GM23338 (cell line): ENCODE measurements around the gene GIGYF1. TPM values are rescaled to one million over a fixed set of nuclear protein-coding genes. Genes with fewer than 3 reads are reported as not detected.

Source experiments
- ATAC-seq: fragments of 200-7000 bp; cut with Tn5 transposase; 3 replicates; pipeline ENCODE4 v1.9.1; 2020
- DNase-seq: peaks from one replicate; pipeline ENCODE4 v3.0.0-alpha.2; 2015; ENCODE audit warnings: low spot score
- H2AFZ ChIP-seq: fragments of 200-600 bp; sonication (generic); 2 replicates; pipeline ENCODE4 v1.8.0; 2016; ENCODE audit warnings: antibody characterized with exemption, mild to moderate bottlenecking, moderate library complexity
- H3F3A ChIP-seq: fragments of 200-600 bp; sonication (generic); replicated peaks from 2 replicates; pipeline ENCODE4 v1.8.0; 2017; ENCODE audit warnings: antibody characterized with exemption, mixed run types, low read depth
- H3K27ac ChIP-seq: fragments of 200-600 bp; sonication (generic); 2 replicates; pipeline ENCODE4 v1.6.1; 2016; ENCODE audit warnings: low read depth
- H3K27me3 ChIP-seq: fragments of 200-600 bp; sonication (generic); 2 replicates; pipeline ENCODE4 v1.8.0; 2016; ENCODE audit warnings: mild to moderate bottlenecking, mixed run types, moderate library complexity; ENCODE audit not compliant: insufficient read depth
- H3K36me3 ChIP-seq: fragments of 200-600 bp; sonication (generic); 2 replicates; pipeline ENCODE4 v1.8.0; 2016; ENCODE audit warnings: mild to moderate bottlenecking; ENCODE audit not compliant: insufficient read depth
- H3K4me1 ChIP-seq: fragments of 200-600 bp; sonication (generic); 2 replicates; pipeline ENCODE4 v1.8.0; 2016; ENCODE audit warnings: mild to moderate bottlenecking, moderate library complexity; ENCODE audit not compliant: insufficient read depth
- H3K4me2 ChIP-seq: fragments of 200-600 bp; sonication (generic); 2 replicates; pipeline ENCODE4 v1.7.1; 2017; ENCODE audit warnings: mixed run types
- H3K4me3 ChIP-seq: fragments of 200-600 bp; sonication (generic); 2 replicates; pipeline ENCODE4 v1.6.1; 2016; ENCODE audit warnings: mixed run types
- H3K79me2 ChIP-seq: fragments of 200-600 bp; sonication (generic); replicated peaks from 2 replicates; pipeline ENCODE4 v1.8.0; 2017; ENCODE audit warnings: mild to moderate bottlenecking; ENCODE audit not compliant: insufficient read depth
- H3K9me2 ChIP-seq: fragments of 200-600 bp; sonication (generic); 2 replicates; pipeline ENCODE4 v1.8.0; 2017; ENCODE audit not compliant: insufficient read depth
- H4K20me1 ChIP-seq: fragments of 200-600 bp; sonication (generic); replicated peaks from 2 replicates; pipeline ENCODE4 v1.8.0; 2017; ENCODE audit warnings: mild to moderate bottlenecking; ENCODE audit not compliant: insufficient read depth
- H3K27ac Mint-ChIP-seq: 2 replicates; pipeline ENCODE4 v1.8.0; 2020; ENCODE audit warnings: inconsistent platforms, mild to moderate bottlenecking, moderate library complexity, mixed read lengths
- H3K27me3 Mint-ChIP-seq: 3 replicates; pipeline ENCODE4 v1.8.0; 2022; ENCODE audit warnings: low read depth, mild to moderate bottlenecking, moderate library complexity, mixed read lengths, inconsistent platforms; ENCODE audit not compliant: insufficient read depth, poor library complexity
- H3K36me3 Mint-ChIP-seq: 3 replicates; pipeline ENCODE4 v1.8.0; 2021; ENCODE audit warnings: low read depth, mild to moderate bottlenecking, inconsistent platforms, moderate library complexity, mixed read lengths
- H3K4me1 Mint-ChIP-seq: 3 replicates; pipeline ENCODE4 v1.8.0; 2020; ENCODE audit warnings: mild to moderate bottlenecking, inconsistent platforms, mixed read lengths
- H3K4me3 Mint-ChIP-seq: 3 replicates; pipeline ENCODE4 v1.8.0; 2021; ENCODE audit warnings: moderate library complexity, mild to moderate bottlenecking, inconsistent platforms, mixed read lengths
- H3K9me3 Mint-ChIP-seq: 3 replicates; pipeline ENCODE4 v1.8.0; 2020; ENCODE audit warnings: moderate library complexity, mild to moderate bottlenecking, inconsistent platforms, mixed read lengths
- CREB1 ChIP-seq: fragments of 250-450 bp; sonication (Bioruptor Pico); IDR thresholded peaks from 2 replicates; pipeline ENCODE4 v1.5.0; 2020; ENCODE audit warnings: low read depth, mild to moderate bottlenecking, moderate library complexity
- ETS1 ChIP-seq: IDR thresholded peaks from 2 replicates; pipeline ENCODE4 v1.6.1; 2016; ENCODE audit warnings: antibody characterized with exemption
- POLR2AphosphoS5 ChIP-seq: IDR thresholded peaks from 2 replicates; pipeline ENCODE4 v1.6.1; 2016; ENCODE audit warnings: antibody characterized with exemption, low read depth
- REST ChIP-seq: IDR thresholded peaks from one replicate; pipeline ENCODE4 v1.6.1; 2018; ENCODE audit warnings: antibody characterized with exemption; ENCODE audit not compliant: unreplicated experiment
- STAT1 ChIP-seq: IDR thresholded peaks from one replicate; pipeline ENCODE4 v1.6.1; 2016; ENCODE audit warnings: antibody characterized with exemption; ENCODE audit not compliant: unreplicated experiment
- ZNF331 ChIP-seq: fragments of 250-450 bp; sonication (Bioruptor Pico); IDR thresholded peaks from 2 replicates; pipeline ENCODE4 v1.5.0; 2020; ENCODE audit warnings: low read depth, mild to moderate bottlenecking, moderate library complexity
- polyA plus RNA-seq: library from polyadenylated mRNA; unstranded; fragments of >200 nt; fragmentation: Nextera tagmentation; extraction: Ambion mirVana; gene quantifications from 2 replicates; pipeline ENCODE4 v1.2.1, GENCODE V29; 2016
- total RNA-seq: library from RNA; depleted of rRNA; stranded (reverse); fragments of >200 nt; shearing (Covaris generic); gene quantifications from 2 replicates; pipeline ENCODE4 v1.2.3, GENCODE V29; 2014
- TF ChIP-seq, protein P1 (sequence below): fragments of 250-450 bp; sonication (Bioruptor Pico); IDR thresholded peaks from 2 replicates; pipeline ENCODE4 v1.5.0; 2020; ENCODE audit warnings: mild to moderate bottlenecking, moderate library complexity

Gene GIGYF1
- total and polyA plus RNA-seq, 2 experiments from 2014 or later: 40.4 to 69.8 TPM

- Histone ChIP-seq H2AFZ (no peak overlapping the region), H3F3A (peaks cover 46% of the 10 kb centered on the region), H3K27ac (no peak overlapping the region; the same call in 1 of the 2 replicates), H3K4me1 (peaks cover 11% of the 10 kb centered on the region), H4K20me1 (no peaks in the 10 kb centered on the region; the same call in 1 of the 2 replicates), H3K4me3 (no peak overlapping the region), H3K36me3 (no peaks in the 10 kb centered on the region; the same call in 1 of the 2 replicates), H3K27me3 (no peaks in the 10 kb centered on the region), H3K79me2 (no peaks in the 10 kb centered on the region), H3K9me2 (no peaks in the 10 kb centered on the region), H3K4me2 (no peak overlapping the region)
- Mint-ChIP-seq H3K27ac (no peak overlapping the region), H3K9me3 (no peaks in the 10 kb centered on the region), H3K36me3 (peaks cover 61% of the 10 kb centered on the region), H3K4me1 (peaks cover 11% of the 10 kb centered on the region), H3K27me3 (peaks cover 19% of the 10 kb centered on the region), H3K4me3 (no peak overlapping the region)
- no peak for DNase-seq
- no peak for ATAC-seq
- no peak for TF ChIP-seq STAT1
- no peak for TF ChIP-seq ZNF331 (CRISPR knock-in tag)
- TF ChIP-seq REST: no peak
- no peak for TF ChIP-seq ETS1
- TF ChIP-seq, protein P1, sequence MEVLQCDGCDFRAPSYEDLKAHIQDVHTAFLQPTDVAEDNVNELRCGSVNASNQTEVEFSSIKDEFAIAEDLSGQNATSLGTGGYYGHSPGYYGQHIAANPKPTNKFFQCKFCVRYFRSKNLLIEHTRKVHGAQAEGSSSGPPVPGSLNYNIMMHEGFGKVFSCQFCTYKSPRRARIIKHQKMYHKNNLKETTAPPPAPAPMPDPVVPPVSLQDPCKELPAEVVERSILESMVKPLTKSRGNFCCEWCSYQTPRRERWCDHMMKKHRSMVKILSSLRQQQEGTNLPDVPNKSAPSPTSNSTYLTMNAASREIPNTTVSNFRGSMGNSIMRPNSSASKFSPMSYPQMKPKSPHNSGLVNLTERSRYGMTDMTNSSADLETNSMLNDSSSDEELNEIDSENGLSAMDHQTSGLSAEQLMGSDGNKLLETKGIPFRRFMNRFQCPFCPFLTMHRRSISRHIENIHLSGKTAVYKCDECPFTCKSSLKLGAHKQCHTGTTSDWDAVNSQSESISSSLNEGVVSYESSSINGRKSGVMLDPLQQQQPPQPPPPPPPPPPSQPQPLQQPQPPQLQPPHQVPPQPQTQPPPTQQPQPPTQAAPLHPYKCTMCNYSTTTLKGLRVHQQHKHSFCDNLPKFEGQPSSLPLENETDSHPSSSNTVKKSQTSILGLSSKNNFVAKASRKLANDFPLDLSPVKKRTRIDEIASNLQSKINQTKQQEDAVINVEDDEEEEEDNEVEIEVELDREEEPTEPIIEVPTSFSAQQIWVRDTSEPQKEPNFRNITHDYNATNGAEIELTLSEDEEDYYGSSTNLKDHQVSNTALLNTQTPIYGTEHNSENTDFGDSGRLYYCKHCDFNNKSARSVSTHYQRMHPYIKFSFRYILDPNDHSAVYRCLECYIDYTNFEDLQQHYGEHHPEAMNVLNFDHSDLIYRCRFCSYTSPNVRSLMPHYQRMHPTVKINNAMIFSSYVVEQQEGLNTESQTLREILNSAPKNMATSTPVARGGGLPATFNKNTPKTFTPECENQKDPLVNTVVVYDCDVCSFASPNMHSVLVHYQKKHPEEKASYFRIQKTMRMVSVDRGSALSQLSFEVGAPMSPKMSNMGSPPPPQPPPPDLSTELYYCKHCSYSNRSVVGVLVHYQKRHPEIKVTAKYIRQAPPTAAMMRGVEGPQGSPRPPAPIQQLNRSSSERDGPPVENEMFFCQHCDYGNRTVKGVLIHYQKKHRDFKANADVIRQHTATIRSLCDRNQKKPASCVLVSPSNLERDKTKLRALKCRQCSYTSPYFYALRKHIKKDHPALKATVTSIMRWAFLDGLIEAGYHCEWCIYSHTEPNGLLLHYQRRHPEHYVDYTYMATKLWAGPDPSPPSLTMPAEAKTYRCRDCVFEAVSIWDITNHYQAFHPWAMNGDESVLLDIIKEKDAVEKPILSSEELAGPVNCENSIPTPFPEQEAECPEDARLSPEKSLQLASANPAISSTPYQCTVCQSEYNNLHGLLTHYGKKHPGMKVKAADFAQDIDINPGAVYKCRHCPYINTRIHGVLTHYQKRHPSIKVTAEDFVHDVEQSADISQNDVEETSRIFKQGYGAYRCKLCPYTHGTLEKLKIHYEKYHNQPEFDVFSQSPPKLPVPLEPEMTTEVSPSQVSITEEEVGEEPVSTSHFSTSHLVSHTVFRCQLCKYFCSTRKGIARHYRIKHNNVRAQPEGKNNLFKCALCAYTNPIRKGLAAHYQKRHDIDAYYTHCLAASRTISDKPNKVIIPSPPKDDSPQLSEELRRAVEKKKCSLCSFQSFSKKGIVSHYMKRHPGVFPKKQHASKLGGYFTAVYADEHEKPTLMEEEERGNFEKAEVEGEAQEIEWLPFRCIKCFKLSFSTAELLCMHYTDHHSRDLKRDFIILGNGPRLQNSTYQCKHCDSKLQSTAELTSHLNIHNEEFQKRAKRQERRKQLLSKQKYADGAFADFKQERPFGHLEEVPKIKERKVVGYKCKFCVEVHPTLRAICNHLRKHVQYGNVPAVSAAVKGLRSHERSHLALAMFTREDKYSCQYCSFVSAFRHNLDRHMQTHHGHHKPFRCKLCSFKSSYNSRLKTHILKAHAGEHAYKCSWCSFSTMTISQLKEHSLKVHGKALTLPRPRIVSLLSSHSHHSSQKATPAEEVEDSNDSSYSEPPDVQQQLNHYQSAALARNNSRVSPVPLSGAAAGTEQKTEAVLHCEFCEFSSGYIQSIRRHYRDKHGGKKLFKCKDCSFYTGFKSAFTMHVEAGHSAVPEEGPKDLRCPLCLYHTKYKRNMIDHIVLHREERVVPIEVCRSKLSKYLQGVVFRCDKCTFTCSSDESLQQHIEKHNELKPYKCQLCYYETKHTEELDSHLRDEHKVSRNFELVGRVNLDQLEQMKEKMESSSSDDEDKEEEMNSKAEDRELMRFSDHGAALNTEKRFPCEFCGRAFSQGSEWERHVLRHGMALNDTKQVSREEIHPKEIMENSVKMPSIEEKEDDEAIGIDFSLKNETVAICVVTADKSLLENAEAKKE (CRISPR knock-in tag): no peak
- no peak for TF ChIP-seq CREB1
- TF ChIP-seq POLR2AphosphoS5: peak; percentile 21; the same call in 1 of the 2 replicates
These were observed 13.3 kb downstream of the GIGYF1 start for GRCh38 chr7:100680576-100681271.
